Measurements from ENCODE around the gene HERC5.
A peak's percentile ranks its signal among the peaks of the same experiment; 100 is the strongest.
"Not testable (repeated sequence)": the region's sequence is repeated elsewhere in the genome, so short reads cannot be mapped to it uniquely, and the experiment has no call there.

Gene HERC5

GRCh38 chr4:88533088-88533790, 76.3 kb downstream of the HERC5 start:
- ChIA-PET POLR2A (ENCODE audit: low non-redundant PET) (no interaction called here), CTCF (interaction anchor here (0.9 kb wide), 1 partner anchor 83 kb away, joined by 3 read pairs; no protein-coding TSS in a partner anchor)
- TF ChIP-seq CTCF (conservative IDR thresholded peaks at IDR 0.05; ENCODE audit: low read depth): no peak
- DNase-seq (ENCODE audit: low spot score): no peak
- peak overlapping the region; percentile 35; the same call in 1 of the 2 replicates for H3K27ac ChIP-seq

GRCh38 chr4:88533937-88534750, 77.2 kb downstream of the HERC5 start:
- H3K27ac ChIP-seq: peak overlapping the region; percentile 61; the same call in 1 of the 2 replicates
- POLR2A ChIA-PET (ENCODE audit: low non-redundant PET): no interaction called here
- peak; percentile 81 for DNase-seq (ENCODE audit: low spot score)
- CTCF ChIA-PET: no interaction called here
- no peak for TF ChIP-seq CTCF (conservative IDR thresholded peaks at IDR 0.05; ENCODE audit: low read depth)

GRCh38 chr4:88535090-88535755, 78.3 kb downstream of the HERC5 start:
- DNase-seq (ENCODE audit: low spot score): no peak
- H3K27ac ChIP-seq: no peak overlapping the region
- ChIA-PET POLR2A (ENCODE audit: low non-redundant PET) (no interaction called here), CTCF (interaction anchor here (0.6 kb wide), 1 partner anchor 171 kb away, joined by 4 read pairs; no protein-coding TSS in a partner anchor)
- no peak for TF ChIP-seq CTCF (conservative IDR thresholded peaks at IDR 0.05; ENCODE audit: low read depth)

DNA sequence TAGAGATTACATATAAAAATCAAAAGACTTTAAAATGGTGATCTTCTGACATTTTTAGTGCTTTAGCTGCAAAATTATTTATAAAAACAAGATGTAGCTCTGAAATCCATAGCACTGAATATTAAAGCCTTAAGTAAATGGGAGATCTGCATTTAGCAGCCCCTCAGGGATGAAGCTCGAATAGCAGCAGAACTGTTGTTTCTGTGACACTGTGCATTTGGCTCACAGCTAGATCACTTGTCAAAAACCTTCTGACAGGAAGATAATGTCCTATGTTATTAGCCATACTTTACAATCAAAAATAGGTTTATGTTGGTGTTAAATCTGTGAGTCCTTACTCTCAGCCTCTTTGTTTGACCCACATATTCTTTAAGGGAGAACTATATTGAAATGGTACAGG, 80.8 kb downstream of the HERC5 start:
- H3K27ac ChIP-seq: no peak overlapping the region
- no peak for TF ChIP-seq CTCF (conservative IDR thresholded peaks at IDR 0.05; ENCODE audit: low read depth)
- no peak for DNase-seq (ENCODE audit: low spot score)
- ChIA-PET POLR2A (ENCODE audit: low non-redundant PET) (no interaction called here), CTCF (interaction anchor here (0.7 kb wide), 1 partner anchor 31 kb away, joined by 4 read pairs; no protein-coding TSS in a partner anchor)

DNA sequence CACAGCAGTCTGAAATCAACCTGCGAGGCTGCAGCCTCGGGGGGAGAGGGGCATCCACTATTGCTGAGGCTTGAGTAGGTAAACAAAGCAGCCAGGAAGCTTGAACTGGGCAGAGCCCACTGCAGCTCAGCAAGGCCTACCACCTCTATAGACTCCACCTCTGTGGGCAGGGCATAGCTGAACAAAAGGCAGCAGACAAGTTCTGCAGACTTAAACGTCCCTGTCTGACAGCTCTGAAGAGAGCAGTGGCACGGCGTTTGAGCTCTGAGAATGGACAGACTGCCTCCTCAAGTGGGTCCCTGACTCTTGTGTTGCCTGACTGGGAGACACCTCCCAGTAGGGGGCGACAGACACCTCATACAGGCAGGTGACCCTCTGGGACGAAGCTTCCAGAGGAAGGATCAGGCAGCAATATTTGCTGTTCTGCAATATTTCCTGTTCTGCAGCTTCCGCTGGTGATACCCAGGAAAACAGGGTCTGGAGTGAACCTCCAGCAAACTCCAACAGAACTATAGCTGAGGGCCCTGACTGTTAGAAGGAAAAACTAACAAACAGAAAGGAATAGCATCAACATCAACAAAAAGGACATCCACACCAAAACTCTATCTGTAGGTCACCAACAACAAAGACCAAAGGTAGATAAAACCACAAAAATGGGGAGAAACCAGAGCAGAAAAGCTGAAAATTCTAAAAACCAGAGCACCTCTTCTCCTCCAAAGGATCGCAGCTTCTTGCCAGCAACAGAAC, 82.6 kb downstream of the HERC5 start:
- CTCF ChIA-PET: interaction anchor here (0.6 to 1.4 kb wide), 17 partner anchors 9 to 1890 kb away, joined by 3 to 14 read pairs (median 4); partner anchors contain the start of genes DMP1 and HERC3
- peak; percentile 53 for TF ChIP-seq CTCF (conservative IDR thresholded peaks at IDR 0.05; ENCODE audit: low read depth)
- H3K27ac ChIP-seq; DNase-seq (ENCODE audit: low spot score); POLR2A ChIA-PET (ENCODE audit: low non-redundant PET): not testable (repeated sequence)
